ENCODE data around the gene ANKRD62.

The ANKRD62 gene

DNA sequence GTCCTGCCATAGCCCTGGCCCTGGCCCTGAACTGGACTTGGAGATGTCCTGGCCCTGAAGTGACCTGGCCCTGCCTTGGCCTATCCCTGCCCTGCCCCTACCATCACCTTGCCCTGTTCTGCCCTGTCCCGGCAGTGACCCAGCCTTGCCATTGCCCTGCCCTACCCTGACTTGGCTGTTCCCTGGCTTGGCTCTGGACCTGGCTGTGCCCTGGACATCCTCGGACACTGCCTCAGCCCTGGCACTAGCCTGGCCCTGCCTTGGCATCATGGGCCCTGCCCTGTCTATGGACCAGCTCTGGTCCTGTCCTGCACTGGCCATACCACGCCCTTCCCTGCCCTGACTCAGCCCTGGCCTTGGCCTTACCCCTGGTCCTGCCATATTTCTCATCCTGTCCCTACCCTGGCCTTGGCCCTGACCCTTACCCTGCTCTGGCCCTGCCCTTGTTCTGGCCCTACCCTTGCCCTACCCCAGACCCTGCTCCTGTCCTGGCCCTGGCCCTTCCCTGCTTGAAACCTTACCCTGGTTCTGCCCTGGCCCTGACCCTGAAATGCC, 6.1 kb upstream of the ANKRD62 start:
- Histone ChIP-seq H4K12ac (ENCODE audit: low read depth, low read length) (no peak overlapping the region), H3K18ac (ENCODE audit: low read length) (no peak overlapping the region), H2AFZ (ENCODE audit: insufficient read depth, low read length, poor library complexity) (no peak overlapping the region), H3K9ac (ENCODE audit: low read length) (no peak overlapping the region), H2AK5ac (ENCODE audit: low read length) (no peak overlapping the region), H4K8ac (ENCODE audit: low read depth, low read length) (no peak overlapping the region), H3K4ac (ENCODE audit: low read depth, low read length) (no peak overlapping the region), H2BK12ac (ENCODE audit: low read length) (no peak overlapping the region), H3K79me2 (ENCODE audit: control insufficient read depth, insufficient read depth, low read length, poor library complexity) (no peaks in the 10 kb centered on the region), H3K9me3 (ENCODE audit: insufficient read depth, low read depth, low read length) (peaks cover 4% of the 10 kb centered on the region), H3K4me1 (ENCODE audit: control insufficient read depth in 1 of 2, insufficient read depth in 2 of 2, low read length in 2 of 2) (no peaks in the 10 kb centered on the region), H3K27ac (ENCODE audit: low read depth, low read length) (no peak overlapping the region), H3K14ac (ENCODE audit: low read length) (no peak overlapping the region), H3K27me3 (ENCODE audit: insufficient read depth, low read length) (no peaks in the 10 kb centered on the region), H3K4me3 (ENCODE audit: low read depth, low read length) (peak overlapping the region; percentile 26), H2BK120ac (ENCODE audit: insufficient read depth, low read length, poor library complexity) (no peak overlapping the region), H3K79me1 (ENCODE audit: low read length) (no peaks in the 10 kb centered on the region), H3K4me2 (ENCODE audit: low read length) (no peak overlapping the region), H3K23ac (ENCODE audit: low read length) (no peak overlapping the region), H2BK5ac (ENCODE audit: low read depth, low read length, poor library complexity) (no peak overlapping the region), H3K36me3 (ENCODE audit: control insufficient read depth in 1 of 2, insufficient read depth in 2 of 2, low read length in 2 of 2) (no peaks in the 10 kb centered on the region), H4K91ac (ENCODE audit: low read depth, low read length) (no peak overlapping the region)
- WGBS (ENCODE audit: extremely low coverage, insufficient coverage, insufficient read length), result no CpG with 5 or more reads among the region's 3 CpGs
- DNase-seq, result no peak

DNA sequence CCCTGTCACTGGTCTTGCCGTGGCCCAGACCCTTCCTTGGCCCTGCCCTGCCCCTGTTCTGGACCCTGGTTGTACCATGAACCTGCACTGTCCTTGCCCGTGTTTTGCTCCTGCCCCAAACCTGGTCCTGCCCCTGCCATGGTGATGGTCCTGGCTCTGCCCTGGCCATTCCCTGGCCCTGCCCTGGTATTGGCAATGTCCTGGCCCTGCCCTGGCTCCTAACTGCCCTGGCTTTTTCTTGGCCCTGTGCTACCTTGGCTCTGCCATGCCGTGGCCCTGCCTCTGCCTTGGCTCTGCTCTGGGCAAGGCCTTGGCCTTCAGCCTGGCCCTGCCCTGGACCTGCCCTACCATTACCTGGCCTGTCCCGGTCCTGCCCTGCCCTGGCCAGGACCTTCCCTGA, 5.5 kb upstream of the ANKRD62 start:
- H3K14ac ChIP-seq (ENCODE audit: low read length), result no peak overlapping the region
- H2BK12ac ChIP-seq (ENCODE audit: low read length), result no peak overlapping the region
- H3K9me3 ChIP-seq (ENCODE audit: insufficient read depth, low read depth, low read length), result peaks cover 4% of the 10 kb centered on the region
- no CpG with 5 or more reads among the region's 4 CpGs for WGBS (ENCODE audit: extremely low coverage, insufficient coverage, insufficient read length)
- H3K23ac ChIP-seq (ENCODE audit: low read length), result no peak overlapping the region
- H3K27me3 ChIP-seq (ENCODE audit: insufficient read depth, low read length), result no peaks in the 10 kb centered on the region
- H2BK120ac ChIP-seq (ENCODE audit: insufficient read depth, low read length, poor library complexity), result no peak overlapping the region
- H3K79me2 ChIP-seq (ENCODE audit: control insufficient read depth, insufficient read depth, low read length, poor library complexity), result no peaks in the 10 kb centered on the region
- no peak for DNase-seq
- H4K12ac ChIP-seq (ENCODE audit: low read depth, low read length), result no peak overlapping the region
- H3K4ac ChIP-seq (ENCODE audit: low read depth, low read length), result no peak overlapping the region
- H3K79me1 ChIP-seq (ENCODE audit: low read length), result no peaks in the 10 kb centered on the region
- H2BK5ac ChIP-seq (ENCODE audit: low read depth, low read length, poor library complexity), result no peak overlapping the region
- no peak overlapping the region for H3K27ac ChIP-seq (ENCODE audit: low read depth, low read length)
- no peak overlapping the region for H3K9ac ChIP-seq (ENCODE audit: low read length)
- H2AFZ ChIP-seq (ENCODE audit: insufficient read depth, low read length, poor library complexity), result no peak overlapping the region
- no peak overlapping the region for H3K4me3 ChIP-seq (ENCODE audit: low read depth, low read length)
- H3K18ac ChIP-seq (ENCODE audit: low read length), result no peak overlapping the region
- no peak overlapping the region for H4K8ac ChIP-seq (ENCODE audit: low read depth, low read length)
- no peak overlapping the region for H4K91ac ChIP-seq (ENCODE audit: low read depth, low read length)
- no peaks in the 10 kb centered on the region for H3K4me1 ChIP-seq (ENCODE audit: control insufficient read depth in 1 of 2, insufficient read depth in 2 of 2, low read length in 2 of 2)
- H2AK5ac ChIP-seq (ENCODE audit: low read length), result no peak overlapping the region
- no peaks in the 10 kb centered on the region for H3K36me3 ChIP-seq (ENCODE audit: control insufficient read depth in 1 of 2, insufficient read depth in 2 of 2, low read length in 2 of 2)
- no peak overlapping the region for H3K4me2 ChIP-seq (ENCODE audit: low read length)

DNA sequence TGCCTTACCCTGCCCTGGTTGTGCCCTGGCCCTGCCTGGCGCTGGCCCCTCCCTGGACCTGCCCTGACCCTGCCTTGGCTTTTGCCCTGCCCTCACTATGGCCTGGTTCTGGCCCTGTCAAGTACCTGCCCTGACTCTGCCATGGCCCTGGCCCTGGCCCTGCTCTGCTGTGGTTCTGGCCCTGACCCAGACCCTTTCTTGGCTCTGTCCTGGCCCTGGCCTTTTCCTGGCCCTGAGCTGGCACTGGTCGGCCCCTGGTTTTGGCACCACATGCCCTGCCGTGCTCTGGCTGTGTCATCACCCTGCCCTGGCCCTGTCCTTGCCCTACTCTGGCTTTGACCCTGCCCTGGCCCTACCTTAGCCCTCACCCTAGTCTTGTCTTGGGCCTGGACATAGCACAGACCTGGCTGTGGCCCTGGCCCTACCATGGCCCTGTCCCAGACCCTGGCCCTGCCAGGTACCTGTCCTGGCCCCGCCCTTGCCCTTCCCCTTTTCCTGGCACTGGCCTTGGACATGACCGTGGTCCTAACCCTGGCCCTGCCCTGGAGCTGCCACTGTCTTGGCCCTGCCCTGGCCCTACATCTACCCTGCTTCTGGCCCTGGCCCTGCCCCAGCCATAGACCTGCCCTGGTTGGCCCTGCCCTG, 4.8 kb upstream of the ANKRD62 start:
- Histone ChIP-seq H2AK5ac (ENCODE audit: low read length) (no peak overlapping the region), H3K14ac (ENCODE audit: low read length) (no peak overlapping the region), H3K79me1 (ENCODE audit: low read length) (no peaks in the 10 kb centered on the region), H3K4ac (ENCODE audit: low read depth, low read length) (no peak overlapping the region), H3K27me3 (ENCODE audit: insufficient read depth, low read length) (no peaks in the 10 kb centered on the region), H4K8ac (ENCODE audit: low read depth, low read length) (no peak overlapping the region), H3K4me2 (ENCODE audit: low read length) (no peak overlapping the region), H2BK120ac (ENCODE audit: insufficient read depth, low read length, poor library complexity) (no peak overlapping the region), H3K18ac (ENCODE audit: low read length) (no peak overlapping the region), H2AFZ (ENCODE audit: insufficient read depth, low read length, poor library complexity) (no peak overlapping the region), H4K91ac (ENCODE audit: low read depth, low read length) (no peak overlapping the region), H2BK12ac (ENCODE audit: low read length) (no peak overlapping the region), H4K12ac (ENCODE audit: low read depth, low read length) (no peak overlapping the region), H3K23ac (ENCODE audit: low read length) (no peak overlapping the region), H3K36me3 (ENCODE audit: control insufficient read depth in 1 of 2, insufficient read depth in 2 of 2, low read length in 2 of 2) (no peaks in the 10 kb centered on the region), H3K27ac (ENCODE audit: low read depth, low read length) (no peak overlapping the region), H3K9me3 (ENCODE audit: insufficient read depth, low read depth, low read length) (peaks cover 4% of the 10 kb centered on the region), H3K9ac (ENCODE audit: low read length) (no peak overlapping the region), H3K4me3 (ENCODE audit: low read depth, low read length) (peak overlapping the region; percentile 20), H3K4me1 (ENCODE audit: control insufficient read depth in 1 of 2, insufficient read depth in 2 of 2, low read length in 2 of 2) (no peaks in the 10 kb centered on the region), H2BK5ac (ENCODE audit: low read depth, low read length, poor library complexity) (no peak overlapping the region), H3K79me2 (ENCODE audit: control insufficient read depth, insufficient read depth, low read length, poor library complexity) (no peaks in the 10 kb centered on the region)
- no peak for DNase-seq
- WGBS (ENCODE audit: extremely low coverage, insufficient coverage, insufficient read length), result no CpG with 5 or more reads among the region's 5 CpGs

DNA sequence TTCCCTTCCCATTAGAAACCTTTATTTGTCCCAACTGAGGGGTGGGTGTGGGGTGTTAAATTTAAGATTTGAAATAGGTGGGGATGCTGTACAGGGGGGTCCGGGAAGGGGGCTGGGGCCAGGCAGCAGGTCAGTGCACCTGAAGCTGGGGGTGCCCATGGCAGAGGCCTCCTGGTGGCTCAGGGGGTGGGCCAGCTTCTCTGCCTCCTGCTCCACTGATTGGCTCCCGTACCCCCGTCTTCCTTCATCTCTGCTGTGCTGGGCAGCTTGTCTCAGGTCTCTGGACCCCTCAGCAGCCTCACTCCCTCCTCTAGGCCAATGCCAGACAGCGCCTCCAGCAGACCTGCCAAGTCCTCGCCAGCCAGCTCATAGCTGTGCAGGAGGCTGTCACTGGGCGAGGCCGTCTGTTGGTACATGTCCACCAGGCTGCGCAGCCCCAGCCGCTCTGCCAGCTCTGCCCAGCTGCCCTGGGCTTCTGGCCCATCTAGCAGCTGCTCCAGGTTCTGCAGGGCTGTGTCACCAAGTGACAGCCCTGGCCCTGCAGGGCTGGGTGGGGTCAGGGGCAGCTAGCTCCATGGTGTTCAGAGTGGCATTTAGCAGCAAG, 2.0 kb upstream of the ANKRD62 start:
- no peak overlapping the region for H2BK120ac ChIP-seq (ENCODE audit: insufficient read depth, low read length, poor library complexity)
- no peaks in the 10 kb centered on the region for H3K36me3 ChIP-seq (ENCODE audit: control insufficient read depth in 1 of 2, insufficient read depth in 2 of 2, low read length in 2 of 2)
- H4K91ac ChIP-seq (ENCODE audit: low read depth, low read length), result no peak overlapping the region
- no peaks in the 10 kb centered on the region for H3K79me2 ChIP-seq (ENCODE audit: control insufficient read depth, insufficient read depth, low read length, poor library complexity)
- H3K9ac ChIP-seq (ENCODE audit: low read length), result no peak overlapping the region
- WGBS (ENCODE audit: extremely low coverage, insufficient coverage, insufficient read length), result no CpG with 5 or more reads among the region's 9 CpGs
- H4K12ac ChIP-seq (ENCODE audit: low read depth, low read length), result no peak overlapping the region
- no peak overlapping the region for H3K4me2 ChIP-seq (ENCODE audit: low read length)
- H3K27ac ChIP-seq (ENCODE audit: low read depth, low read length), result no peak overlapping the region
- no peak overlapping the region for H2BK12ac ChIP-seq (ENCODE audit: low read length)
- no peak overlapping the region for H2BK5ac ChIP-seq (ENCODE audit: low read depth, low read length, poor library complexity)
- no peaks in the 10 kb centered on the region for H3K79me1 ChIP-seq (ENCODE audit: low read length)
- no peak overlapping the region for H2AK5ac ChIP-seq (ENCODE audit: low read length)
- no peak overlapping the region for H3K23ac ChIP-seq (ENCODE audit: low read length)
- H2AFZ ChIP-seq (ENCODE audit: insufficient read depth, low read length, poor library complexity), result no peak overlapping the region
- DNase-seq, result no peak
- no peak overlapping the region for H3K4ac ChIP-seq (ENCODE audit: low read depth, low read length)
- no peak overlapping the region for H3K18ac ChIP-seq (ENCODE audit: low read length)
- no peaks in the 10 kb centered on the region for H3K4me1 ChIP-seq (ENCODE audit: control insufficient read depth in 1 of 2, insufficient read depth in 2 of 2, low read length in 2 of 2)
- H3K4me3 ChIP-seq (ENCODE audit: low read depth, low read length), result no peak overlapping the region
- H3K9me3 ChIP-seq (ENCODE audit: insufficient read depth, low read depth, low read length), result peaks cover 4% of the 10 kb centered on the region
- H4K8ac ChIP-seq (ENCODE audit: low read depth, low read length), result no peak overlapping the region
- H3K27me3 ChIP-seq (ENCODE audit: insufficient read depth, low read length), result no peaks in the 10 kb centered on the region
- no peak overlapping the region for H3K14ac ChIP-seq (ENCODE audit: low read length)

All from trophoblast cell (in vitro differentiated cells and primary cell).